ENCODE measurements around the gene MME. TPM values are rescaled to one million over a fixed set of nuclear protein-coding genes. Genes with fewer than 3 reads are reported as not detected.
A peak's percentile ranks its signal among the peaks of the same experiment; 100 is the strongest.

The MME gene
- total RNA-seq, 4 donors from 2014 or later, result 1.5 to 81.7 (median 20.5) TPM

DNA sequence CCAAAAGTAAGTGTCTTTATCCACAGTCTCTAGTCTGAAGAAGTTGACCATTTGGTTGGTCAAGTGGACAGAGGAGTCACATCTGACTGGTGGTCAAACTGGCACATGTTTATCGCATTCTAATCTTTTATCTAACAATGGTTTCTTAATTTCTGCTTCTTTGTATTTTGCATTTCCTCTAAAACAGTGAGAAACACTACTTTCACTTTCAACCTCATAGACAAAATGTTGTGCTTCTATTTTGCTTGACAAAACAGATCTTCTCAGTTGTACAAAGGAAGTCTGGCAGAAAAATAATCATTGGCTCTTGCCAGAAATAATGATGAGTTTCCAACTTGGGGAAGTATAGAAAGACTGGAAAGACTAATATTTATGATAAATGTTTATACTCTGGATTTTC, 103.9 kb downstream of the MME start:
- Histone ChIP-seq H3K4me3 (no peak overlapping the region), H3K27me3 (no peaks in the 10 kb centered on the region), H3K4me1 (peaks cover 0 to 12% (median 0%) of the 10 kb centered on the region in 3 donors), H3K27ac (no peak overlapping the region), H3K9me3 (no peaks in the 10 kb centered on the region), H3K36me3 (no peaks in the 10 kb centered on the region)
- 68 to 100% methylated on average over 1 of the region's 1 CpG for WGBS, 2 donors (ENCODE audit: low coverage in 1 of 2)
- no peak for ATAC-seq
- TF ChIP-seq POLR2AphosphoS5 (IDR thresholded peaks at IDR 0.05), result no peak
- TF ChIP-seq, protein P1, sequence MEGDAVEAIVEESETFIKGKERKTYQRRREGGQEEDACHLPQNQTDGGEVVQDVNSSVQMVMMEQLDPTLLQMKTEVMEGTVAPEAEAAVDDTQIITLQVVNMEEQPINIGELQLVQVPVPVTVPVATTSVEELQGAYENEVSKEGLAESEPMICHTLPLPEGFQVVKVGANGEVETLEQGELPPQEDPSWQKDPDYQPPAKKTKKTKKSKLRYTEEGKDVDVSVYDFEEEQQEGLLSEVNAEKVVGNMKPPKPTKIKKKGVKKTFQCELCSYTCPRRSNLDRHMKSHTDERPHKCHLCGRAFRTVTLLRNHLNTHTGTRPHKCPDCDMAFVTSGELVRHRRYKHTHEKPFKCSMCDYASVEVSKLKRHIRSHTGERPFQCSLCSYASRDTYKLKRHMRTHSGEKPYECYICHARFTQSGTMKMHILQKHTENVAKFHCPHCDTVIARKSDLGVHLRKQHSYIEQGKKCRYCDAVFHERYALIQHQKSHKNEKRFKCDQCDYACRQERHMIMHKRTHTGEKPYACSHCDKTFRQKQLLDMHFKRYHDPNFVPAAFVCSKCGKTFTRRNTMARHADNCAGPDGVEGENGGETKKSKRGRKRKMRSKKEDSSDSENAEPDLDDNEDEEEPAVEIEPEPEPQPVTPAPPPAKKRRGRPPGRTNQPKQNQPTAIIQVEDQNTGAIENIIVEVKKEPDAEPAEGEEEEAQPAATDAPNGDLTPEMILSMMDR (IDR thresholded peaks at IDR 0.05), result no peak
- no peak for TF ChIP-seq EP300 (IDR thresholded peaks at IDR 0.05)
- TF ChIP-seq POLR2A (IDR thresholded peaks at IDR 0.05), result no peak

DNA sequence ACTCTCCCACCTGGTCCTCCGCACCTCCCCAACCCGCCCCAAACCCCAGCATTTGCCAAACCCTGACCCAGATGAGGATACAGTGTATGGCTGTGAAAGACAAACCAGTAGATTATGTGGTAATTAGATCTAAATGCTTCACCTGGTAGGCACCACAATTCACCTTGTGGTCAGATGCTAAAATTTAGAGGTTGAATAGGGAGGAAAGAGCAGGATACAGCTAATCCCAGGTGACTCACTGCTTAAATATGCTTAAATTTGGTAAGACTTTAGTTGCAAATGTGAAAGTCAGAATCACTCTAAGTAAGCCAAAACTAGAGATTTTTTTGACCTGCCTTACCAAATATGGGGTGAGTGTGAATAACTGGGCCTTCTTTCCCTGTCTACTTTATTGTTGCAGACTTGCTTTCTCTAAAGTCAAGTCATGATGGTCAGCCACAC, 105.5 kb downstream of the MME start:
- WGBS, 2 donors (ENCODE audit: low coverage in 1 of 2), result 93% methylated on average over 2 of the region's 2 CpGs; no CpG with 5 or more reads in 1 of the 2 donors
- Histone ChIP-seq H3K4me1 (peaks cover 0 to 18% (median 2%) of the 10 kb centered on the region in 3 donors), H3K4me3 (no peak overlapping the region), H3K27me3 (no peaks in the 10 kb centered on the region), H3K36me3 (no peaks in the 10 kb centered on the region), H3K9me3 (no peaks in the 10 kb centered on the region), H3K27ac (no peak overlapping the region)
- ATAC-seq, result peak; percentile 62
- no peak for TF ChIP-seq EP300 (IDR thresholded peaks at IDR 0.05)
- no peak for TF ChIP-seq POLR2AphosphoS5 (IDR thresholded peaks at IDR 0.05)
- TF ChIP-seq, protein P1 (IDR thresholded peaks at IDR 0.05), result no peak
- no peak for TF ChIP-seq POLR2A (IDR thresholded peaks at IDR 0.05)

DNA sequence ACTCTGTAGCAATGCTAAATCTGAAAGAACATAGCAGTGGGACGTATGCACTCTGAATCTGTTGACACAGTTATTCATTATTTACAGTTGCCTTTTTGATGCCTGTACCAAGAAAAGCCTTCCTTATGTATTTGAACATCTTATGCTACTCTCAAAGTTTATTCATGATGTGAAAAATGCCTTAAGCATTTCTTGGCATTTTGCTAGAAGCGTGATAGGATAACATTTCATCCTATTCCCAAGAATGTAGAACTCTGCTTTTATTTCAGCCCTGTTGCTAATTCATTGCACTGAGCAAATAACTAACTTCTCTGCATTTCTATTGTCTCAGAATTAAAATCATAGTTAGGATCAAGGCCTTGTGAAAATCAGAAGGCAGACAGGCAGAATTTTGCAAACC, 107.9 kb downstream of the MME start:
- Histone ChIP-seq H3K4me3 (no peak overlapping the region), H3K27me3 (no peaks in the 10 kb centered on the region), H3K4me1 (peaks cover 0 to 22% (median 2%) of the 10 kb centered on the region in 3 donors), H3K9me3 (no peaks in the 10 kb centered on the region), H3K36me3 (no peaks in the 10 kb centered on the region), H3K27ac (no peak overlapping the region)
- TF ChIP-seq EP300 (IDR thresholded peaks at IDR 0.05), result no peak
- no peak for TF ChIP-seq POLR2A (IDR thresholded peaks at IDR 0.05)
- TF ChIP-seq POLR2AphosphoS5 (IDR thresholded peaks at IDR 0.05), result no peak
- TF ChIP-seq, protein P1 (IDR thresholded peaks at IDR 0.05), result no peak
- ATAC-seq, result no peak
- 50% methylated on average over 2 of the region's 2 CpGs for WGBS, 2 donors (ENCODE audit: low coverage in 1 of 2)

DNA sequence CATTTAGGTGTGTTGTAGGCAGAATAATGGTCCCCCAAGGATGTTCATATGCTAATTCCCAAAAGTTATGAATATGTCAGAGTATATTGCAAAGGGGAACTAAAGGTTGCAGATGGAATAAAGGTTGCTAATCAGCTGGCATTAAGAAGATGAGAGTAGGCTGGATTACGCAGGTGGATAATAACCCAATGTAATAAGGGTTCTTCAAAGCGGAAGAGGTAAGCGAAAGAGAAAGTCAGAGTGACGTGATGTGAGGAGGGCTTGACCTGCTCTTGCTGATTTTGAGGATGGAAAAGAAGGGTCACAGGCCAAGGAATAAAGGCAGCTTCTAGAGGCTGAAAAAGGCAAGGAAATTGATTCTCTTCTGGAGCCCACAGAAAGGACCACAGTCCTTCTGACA, 109.4 kb downstream of the MME start:
- no peaks in the 10 kb centered on the region for H3K36me3 ChIP-seq
- peaks cover 0 to 22% (median 2%) of the 10 kb centered on the region in 3 donors for H3K4me1 ChIP-seq
- peak overlapping the region in 1 of 4 donors; percentile 20 for H3K27ac ChIP-seq
- TF ChIP-seq POLR2A (IDR thresholded peaks at IDR 0.05) (no peak), POLR2AphosphoS5 (IDR thresholded peaks at IDR 0.05) (no peak), EP300 (IDR thresholded peaks at IDR 0.05) (no peak)
- H3K4me3 ChIP-seq, result no peak overlapping the region
- H3K27me3 ChIP-seq, result no peaks in the 10 kb centered on the region
- no peaks in the 10 kb centered on the region for H3K9me3 ChIP-seq
- WGBS, 2 donors (ENCODE audit: low coverage in 1 of 2), result 83 to 97% methylated on average over 1 to 4 of the region's 4 CpGs
- ATAC-seq, result no peak

DNA sequence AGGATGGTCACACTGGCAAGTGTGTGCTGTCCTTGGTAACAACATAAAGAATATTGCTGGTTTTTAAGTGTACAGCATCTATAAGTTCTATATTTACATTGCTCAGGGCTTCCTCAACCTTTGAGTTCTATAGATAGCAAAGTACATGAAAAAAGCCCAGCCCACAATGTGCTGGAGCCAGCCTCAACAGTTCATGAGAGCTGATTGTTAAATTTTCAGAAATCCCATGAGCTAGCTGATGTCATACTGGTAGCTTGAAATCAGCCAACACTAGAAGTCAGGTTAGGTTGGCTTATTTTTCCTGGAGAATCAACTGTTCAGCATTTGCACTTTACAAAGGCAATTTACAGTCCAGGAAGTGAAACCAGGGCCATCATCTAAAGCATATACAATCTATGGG, 110.6 kb downstream of the MME start:
- Histone ChIP-seq H3K27me3 (no peaks in the 10 kb centered on the region), H3K4me3 (no peak overlapping the region), H3K9me3 (no peaks in the 10 kb centered on the region), H3K27ac (no peak overlapping the region), H3K36me3 (no peaks in the 10 kb centered on the region), H3K4me1 (peaks cover 0 to 22% (median 2%) of the 10 kb centered on the region in 3 donors)
- no peak for TF ChIP-seq POLR2AphosphoS5 (IDR thresholded peaks at IDR 0.05)
- TF ChIP-seq, protein P1 (IDR thresholded peaks at IDR 0.05), result no peak
- TF ChIP-seq EP300 (IDR thresholded peaks at IDR 0.05), result no peak
- no peak for TF ChIP-seq POLR2A (IDR thresholded peaks at IDR 0.05)
- ATAC-seq, result no peak
